Activated CD4-positive, alpha-beta T cell treated with anti-CD3 and anti-CD28 coated beads, Interleukin-2, amount 50 U/mL, for 48 hours (primary cell): ENCODE data around the gene POU6F1.

ENCODE experiments used
- DNase-seq, 2 experiments: peaks; one replicate each; pipeline ENCODE4 v3.0.0-alpha.2; 2020

The POU6F1 gene

GRCh38 chr12:51196547-51196946 is 21.3 kb downstream of the POU6F1 start:
- DNase-seq, result no peak

GRCh38 chr12:51195841-51196240 is 22.0 kb downstream of the POU6F1 start:
- DNase-seq, result no peak

GRCh38 chr12:51192284-51192671 is 25.6 kb downstream of the POU6F1 start:
- DNase-seq, result no peak

- no peak for DNase-seq
Measured at GRCh38 chr12:51191516-51192283, 26.2 kb downstream of the POU6F1 start.

- no peak for DNase-seq
Measured at GRCh38 chr12:51190820-51191219, 27.0 kb downstream of the POU6F1 start.

GRCh38 chr12:51189790-51190355 is 28.0 kb downstream of the POU6F1 start:
- DNase-seq, result no peak

GRCh38 chr12:51188359-51189051 is 29.4 kb downstream of the POU6F1 start:
- DNase-seq, result no peak

- no peak for DNase-seq
Measured at GRCh38 chr12:51187370-51187987, 30.4 kb downstream of the POU6F1 start.

- DNase-seq, result no peak
Measured at GRCh38 chr12:51186465-51187085, 31.3 kb downstream of the POU6F1 start.

- no peak for DNase-seq
Measured at GRCh38 chr12:51185171-51185717, 32.6 kb downstream of the POU6F1 start.

GRCh38 chr12:51183816-51184215 is 34.0 kb downstream of the POU6F1 start:
- no peak for DNase-seq

- DNase-seq, result no peak
Measured at GRCh38 chr12:51183349-51183748, 34.5 kb downstream of the POU6F1 start.

GRCh38 chr12:51181558-51181957 is 36.3 kb downstream of the POU6F1 start:
- DNase-seq, result no peak

GRCh38 chr12:51177897-51178296 is 40.0 kb downstream of the POU6F1 start:
- no peak for DNase-seq

- no peak for DNase-seq
Measured at GRCh38 chr12:51174501-51174900, 43.4 kb downstream of the POU6F1 start.

GRCh38 chr12:51172515-51173431 is 45.1 kb downstream of the POU6F1 start, which contains the start of gene TFCP2:
Gene TFCP2, minus strand, starts transcription at chr12:51173135. Its CDS starts 713 bp downstream, at chr12:51172422.
- peak; percentile 92 to 94 for DNase-seq

GRCh38 chr12:51171884-51172514 is 45.9 kb downstream of the POU6F1 start:
- no peak for DNase-seq

- DNase-seq, result no peak
Measured at GRCh38 chr12:51163795-51164194, 54.1 kb downstream of the POU6F1 start.

GRCh38 chr12:51162217-51162616 is 55.6 kb downstream of the POU6F1 start:
- no peak for DNase-seq

- DNase-seq, result no peak
Measured at GRCh38 chr12:51160814-51161459, 56.9 kb downstream of the POU6F1 start.
